Nephron progenitor cell (in vitro differentiated cells): ENCODE measurements around the gene EEIG2.
"Not testable (repeated sequence)": the region's sequence is repeated elsewhere in the genome, so short reads cannot be mapped to it uniquely, and the experiment has no call there.

Source experiments
- DNase-seq: peaks from one replicate; pipeline ENCODE4 v3.0.0; 2021
- H3K27ac Mint-ChIP-seq: 2 replicates; pipeline ENCODE4 v1.8.0; 2021; ENCODE audit warnings: mild to moderate bottlenecking, moderate library complexity, mixed read lengths
- H3K27me3 Mint-ChIP-seq: 2 replicates; pipeline ENCODE4 v1.8.0; 2021; ENCODE audit warnings: mild to moderate bottlenecking, low read depth, mixed read lengths; ENCODE audit not compliant: poor library complexity
- H3K36me3 Mint-ChIP-seq: 2 replicates; pipeline ENCODE4 v1.8.0; 2021; ENCODE audit warnings: low read depth, mixed read lengths
- H3K4me1 Mint-ChIP-seq: 2 replicates; pipeline ENCODE4 v1.8.0; 2021; ENCODE audit warnings: mixed read lengths
- H3K4me3 Mint-ChIP-seq: 2 replicates; pipeline ENCODE4 v1.8.0; 2021; ENCODE audit warnings: mild to moderate bottlenecking, moderate library complexity, mixed read lengths
- H3K9me3 Mint-ChIP-seq: 2 replicates; pipeline ENCODE4 v1.8.0; 2021; ENCODE audit warnings: mild to moderate bottlenecking, moderate library complexity, mixed read lengths
- CTCF ChIP-seq: fragments of 200-600 bp; sonication (generic); IDR thresholded peaks from 2 replicates; pipeline ENCODE4 v1.5.0; 2021; ENCODE audit warnings: antibody characterized with exemption

The EEIG2 gene

GRCh38 chr1:108540977-108541376, 18.9 kb upstream of the EEIG2 start:
- H3K27ac Mint-ChIP-seq = no peak overlapping the region
- no peak overlapping the region for H3K4me3 Mint-ChIP-seq
- no peak for TF ChIP-seq CTCF
- H3K9me3 Mint-ChIP-seq = peaks cover 8% of the 10 kb centered on the region
- H3K27me3 Mint-ChIP-seq = peaks cover 6% of the 10 kb centered on the region
- no peak for DNase-seq
- H3K4me1 Mint-ChIP-seq = no peaks in the 10 kb centered on the region
- no peaks in the 10 kb centered on the region for H3K36me3 Mint-ChIP-seq

GRCh38 chr1:108541861-108542260, 18.0 kb upstream of the EEIG2 start:
- H3K9me3 Mint-ChIP-seq = peaks cover 13% of the 10 kb centered on the region
- DNase-seq = no peak
- H3K4me1 Mint-ChIP-seq = no peaks in the 10 kb centered on the region
- TF ChIP-seq CTCF = no peak
- H3K27ac Mint-ChIP-seq = no peak overlapping the region
- peaks cover 6% of the 10 kb centered on the region for H3K27me3 Mint-ChIP-seq
- H3K36me3 Mint-ChIP-seq = no peaks in the 10 kb centered on the region
- no peak overlapping the region for H3K4me3 Mint-ChIP-seq

- not testable (repeated sequence) for H3K27me3 Mint-ChIP-seq, H3K36me3 Mint-ChIP-seq, H3K4me3 Mint-ChIP-seq, H3K4me1 Mint-ChIP-seq, DNase-seq, H3K27ac Mint-ChIP-seq
- H3K9me3 Mint-ChIP-seq = peaks cover 10% of the 10 kb centered on the region
Observed at GRCh38 chr1:108547493-108547892, 12.4 kb upstream of the EEIG2 start.

- no peak for DNase-seq
- no peaks in the 10 kb centered on the region for H3K4me1 Mint-ChIP-seq
- TF ChIP-seq CTCF = no peak
- H3K27me3 Mint-ChIP-seq = no peaks in the 10 kb centered on the region
- no peak overlapping the region for H3K27ac Mint-ChIP-seq
- H3K4me3 Mint-ChIP-seq = no peak overlapping the region
- peaks cover 2% of the 10 kb centered on the region for H3K9me3 Mint-ChIP-seq
- no peaks in the 10 kb centered on the region for H3K36me3 Mint-ChIP-seq
Observed at GRCh38 chr1:108551137-108551862, 8.6 kb upstream of the EEIG2 start.

- no peaks in the 10 kb centered on the region for H3K36me3 Mint-ChIP-seq
- H3K9me3 Mint-ChIP-seq = no peaks in the 10 kb centered on the region
- H3K27ac Mint-ChIP-seq = no peak overlapping the region
Observed at GRCh38 chr1:108553905-108554304, 6.0 kb upstream of the EEIG2 start.

More at GRCh38 chr1:108553905-108554304, 6.0 kb upstream of the EEIG2 start:
- Mint-ChIP-seq H3K4me3 (no peak overlapping the region), H3K4me1 (no peaks in the 10 kb centered on the region), H3K27me3 (no peaks in the 10 kb centered on the region)
- no peak for TF ChIP-seq CTCF
- DNase-seq = no peak
